ENCODE data around the gene RAP1GAP2.
A peak's percentile ranks its signal among the peaks of the same experiment; 100 is the strongest.

The RAP1GAP2 gene

DNA sequence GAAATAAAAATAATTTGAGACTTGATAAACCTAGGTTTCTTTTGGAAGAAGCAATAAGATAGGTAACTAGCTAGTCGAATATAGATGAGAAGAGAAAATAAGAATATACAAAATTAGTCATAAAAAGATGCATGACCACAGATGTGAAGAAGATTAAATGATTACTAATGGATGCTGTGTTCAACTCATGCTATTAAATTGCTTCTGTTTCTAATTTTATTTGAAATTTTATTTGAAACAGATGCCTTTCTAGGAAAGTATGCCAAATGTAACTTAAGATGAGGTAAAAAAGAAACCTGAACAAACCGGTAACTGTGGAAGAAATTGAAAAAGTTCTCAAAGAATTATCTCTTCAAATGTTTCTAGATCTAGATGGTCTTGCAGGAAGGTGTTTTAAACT lies 175.6 kb downstream of the RAP1GAP2 start:
- H3K4me3 ChIP-seq (ENCODE audit: low read depth, low read length): no peak overlapping the region
- DNase-seq (ENCODE audit: low read depth): no peak
- TF ChIP-seq, protein P1, sequence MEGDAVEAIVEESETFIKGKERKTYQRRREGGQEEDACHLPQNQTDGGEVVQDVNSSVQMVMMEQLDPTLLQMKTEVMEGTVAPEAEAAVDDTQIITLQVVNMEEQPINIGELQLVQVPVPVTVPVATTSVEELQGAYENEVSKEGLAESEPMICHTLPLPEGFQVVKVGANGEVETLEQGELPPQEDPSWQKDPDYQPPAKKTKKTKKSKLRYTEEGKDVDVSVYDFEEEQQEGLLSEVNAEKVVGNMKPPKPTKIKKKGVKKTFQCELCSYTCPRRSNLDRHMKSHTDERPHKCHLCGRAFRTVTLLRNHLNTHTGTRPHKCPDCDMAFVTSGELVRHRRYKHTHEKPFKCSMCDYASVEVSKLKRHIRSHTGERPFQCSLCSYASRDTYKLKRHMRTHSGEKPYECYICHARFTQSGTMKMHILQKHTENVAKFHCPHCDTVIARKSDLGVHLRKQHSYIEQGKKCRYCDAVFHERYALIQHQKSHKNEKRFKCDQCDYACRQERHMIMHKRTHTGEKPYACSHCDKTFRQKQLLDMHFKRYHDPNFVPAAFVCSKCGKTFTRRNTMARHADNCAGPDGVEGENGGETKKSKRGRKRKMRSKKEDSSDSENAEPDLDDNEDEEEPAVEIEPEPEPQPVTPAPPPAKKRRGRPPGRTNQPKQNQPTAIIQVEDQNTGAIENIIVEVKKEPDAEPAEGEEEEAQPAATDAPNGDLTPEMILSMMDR (conservative IDR thresholded peaks at IDR 0.05; ENCODE audit: low read depth, low read length): no peak

DNA sequence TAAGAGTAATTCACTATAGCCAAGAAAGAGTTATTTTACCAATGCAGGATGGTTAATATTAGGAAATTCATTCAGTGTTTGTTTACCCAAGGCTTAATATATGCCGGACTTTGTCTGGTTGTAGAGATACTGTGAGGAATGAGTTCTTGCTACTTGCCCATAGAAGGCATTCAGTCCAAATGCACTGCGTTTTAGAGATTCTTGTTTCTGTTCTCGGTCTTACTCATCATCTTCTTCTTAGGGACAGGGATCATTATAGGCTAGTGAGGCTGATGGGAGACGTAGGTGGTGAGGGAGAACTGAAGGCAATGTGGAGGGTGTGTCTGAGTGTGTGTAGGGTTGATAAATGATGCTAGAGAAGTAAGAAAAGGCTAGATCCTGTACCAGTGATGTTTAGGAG lies 176.5 kb downstream of the RAP1GAP2 start:
- TF ChIP-seq, protein P1 (conservative IDR thresholded peaks at IDR 0.05; ENCODE audit: low read depth, low read length): no peak
- H3K4me3 ChIP-seq (ENCODE audit: low read depth, low read length): no peak overlapping the region
- no peak for DNase-seq (ENCODE audit: low read depth)

DNA sequence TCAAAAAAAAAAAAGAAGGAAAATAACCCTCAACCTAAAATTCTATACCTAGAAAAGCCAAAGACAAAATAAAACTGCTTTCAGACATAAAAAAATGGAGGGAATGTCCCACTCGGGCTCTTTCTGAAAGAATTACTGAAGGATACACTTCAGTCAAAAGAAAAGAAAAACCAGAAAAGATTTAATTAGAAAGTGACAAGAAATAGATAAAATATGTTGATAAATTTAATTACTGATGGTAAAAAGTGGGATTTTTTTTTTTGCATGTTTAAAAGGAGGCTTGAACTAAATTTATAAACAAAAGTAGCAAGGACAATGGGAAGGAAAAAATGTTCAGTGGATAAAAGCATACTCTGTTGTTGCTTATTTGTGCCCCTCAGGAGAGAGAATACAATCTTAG lies 178.1 kb downstream of the RAP1GAP2 start:
- TF ChIP-seq, protein P1 (conservative IDR thresholded peaks at IDR 0.05; ENCODE audit: low read depth, low read length): no peak
- H3K4me3 ChIP-seq (ENCODE audit: low read depth, low read length): no peak overlapping the region
- no peak for DNase-seq (ENCODE audit: low read depth)

DNA sequence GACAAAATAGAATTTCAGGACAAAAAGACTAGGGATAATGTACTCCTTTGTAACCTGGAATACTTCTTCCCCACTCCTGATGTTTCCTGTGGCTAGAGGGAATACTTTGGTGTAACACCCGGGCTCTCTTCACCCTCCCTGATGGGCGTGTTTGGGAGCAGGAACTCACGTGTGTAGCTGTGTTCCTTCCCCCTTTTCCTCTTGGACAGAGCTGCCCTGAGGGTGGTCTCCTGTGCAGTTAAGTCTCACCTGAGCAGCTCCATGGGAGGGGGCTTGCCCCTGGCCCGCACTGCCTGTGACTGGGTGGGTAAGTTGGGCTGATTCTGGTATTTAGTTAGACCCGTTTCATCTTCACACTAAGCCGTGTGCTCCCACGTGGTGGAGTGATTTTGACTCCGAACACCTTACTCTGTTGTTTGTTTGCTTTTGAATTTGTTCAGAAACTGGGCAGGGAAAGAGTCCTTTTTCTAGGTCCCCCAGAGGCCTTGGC lies 179.3 kb downstream of the RAP1GAP2 start:
- no peak for DNase-seq (ENCODE audit: low read depth)
- peak overlapping the region; percentile 27 for H3K4me3 ChIP-seq (ENCODE audit: low read depth, low read length)
- TF ChIP-seq, protein P1 (conservative IDR thresholded peaks at IDR 0.05; ENCODE audit: low read depth, low read length): no peak

DNA sequence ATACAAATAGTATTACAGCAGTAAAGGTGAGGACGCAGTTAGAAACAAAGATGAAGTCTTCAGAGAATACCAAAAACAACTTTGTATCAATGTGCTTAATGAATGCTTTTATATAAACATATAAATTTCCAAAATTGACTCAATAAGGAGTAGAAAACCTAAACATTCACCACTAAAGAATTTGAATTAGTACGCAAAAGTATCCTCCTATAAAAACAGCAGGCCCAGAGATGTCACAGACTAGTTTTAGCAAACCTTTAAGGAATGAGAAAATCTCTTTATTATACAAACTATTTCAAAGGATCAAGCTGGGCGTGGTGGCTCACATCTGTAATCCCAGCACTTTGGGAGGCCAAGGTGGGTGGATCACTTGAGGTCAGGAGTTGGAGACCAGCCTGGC lies 180.9 kb downstream of the RAP1GAP2 start:
- no peak overlapping the region for H3K4me3 ChIP-seq (ENCODE audit: low read depth, low read length)
- TF ChIP-seq, protein P1 (conservative IDR thresholded peaks at IDR 0.05; ENCODE audit: low read depth, low read length): no peak
- no peak for DNase-seq (ENCODE audit: low read depth)

DNA sequence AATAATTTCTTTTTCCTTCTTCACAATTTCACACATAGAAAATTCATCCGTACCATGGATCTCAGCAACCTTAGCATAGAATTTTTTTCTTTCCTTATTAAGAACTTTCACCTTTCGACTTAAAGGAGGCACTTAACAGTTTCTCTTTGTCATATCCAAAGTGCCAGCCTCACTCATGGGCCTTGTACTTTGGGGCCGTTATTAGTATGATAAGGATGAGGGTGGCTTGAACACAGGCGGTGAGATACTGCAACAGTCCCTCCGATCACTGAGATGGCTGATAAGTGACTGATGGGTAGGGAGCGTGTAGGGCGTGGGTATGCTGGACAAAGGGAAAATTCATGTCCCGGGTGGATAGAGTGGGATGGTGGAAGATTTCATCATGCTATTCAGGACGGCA lies 181.9 kb downstream of the RAP1GAP2 start:
- DNase-seq (ENCODE audit: low read depth): no peak
- TF ChIP-seq, protein P1 (conservative IDR thresholded peaks at IDR 0.05; ENCODE audit: low read depth, low read length): no peak
- no peak overlapping the region for H3K4me3 ChIP-seq (ENCODE audit: low read depth, low read length)

DNA sequence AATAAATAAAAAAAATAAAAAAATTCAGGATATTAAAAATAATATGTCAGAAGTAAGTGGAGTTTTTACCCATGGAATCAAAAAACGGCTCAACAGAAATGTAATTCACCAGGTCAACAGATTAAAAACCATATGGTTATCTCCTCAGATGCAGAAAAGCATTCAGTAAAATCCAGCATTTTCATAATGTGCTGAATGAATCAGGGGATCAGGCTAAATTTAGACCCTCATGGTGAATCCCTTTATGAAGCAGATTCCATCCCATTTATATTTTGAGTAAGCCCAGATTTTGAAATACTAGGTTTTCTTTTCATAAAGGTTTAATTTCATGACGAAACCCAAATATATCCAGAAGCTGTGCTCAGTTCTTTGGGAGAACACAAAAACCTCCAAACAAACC lies 182.8 kb downstream of the RAP1GAP2 start:
- TF ChIP-seq, protein P1 (conservative IDR thresholded peaks at IDR 0.05; ENCODE audit: low read depth, low read length): no peak
- DNase-seq (ENCODE audit: low read depth): no peak
- H3K4me3 ChIP-seq (ENCODE audit: low read depth, low read length): no peak overlapping the region

All from choroid plexus epithelial cell (primary cell).